ENCODE results near the gene CD3E. TPM values are rescaled to one million over a fixed set of nuclear protein-coding genes. Genes with fewer than 3 reads are reported as not detected.

The CD3E gene
- total RNA-seq, 1 donor from 2014 or later: 6.9 TPM

GRCh38 chr11:118290923-118291322 is 13.6 kb upstream of the CD3E start:
- H3K27me3 ChIP-seq: no peaks in the 10 kb centered on the region
- H3K4me1 ChIP-seq: peaks cover 20% of the 10 kb centered on the region
- DNase-seq (ENCODE audit: extremely low spot score in 2 of 2): no peak
- intact Hi-C loops (cut with DNase I): no loop called here
- TF ChIP-seq, protein P1, sequence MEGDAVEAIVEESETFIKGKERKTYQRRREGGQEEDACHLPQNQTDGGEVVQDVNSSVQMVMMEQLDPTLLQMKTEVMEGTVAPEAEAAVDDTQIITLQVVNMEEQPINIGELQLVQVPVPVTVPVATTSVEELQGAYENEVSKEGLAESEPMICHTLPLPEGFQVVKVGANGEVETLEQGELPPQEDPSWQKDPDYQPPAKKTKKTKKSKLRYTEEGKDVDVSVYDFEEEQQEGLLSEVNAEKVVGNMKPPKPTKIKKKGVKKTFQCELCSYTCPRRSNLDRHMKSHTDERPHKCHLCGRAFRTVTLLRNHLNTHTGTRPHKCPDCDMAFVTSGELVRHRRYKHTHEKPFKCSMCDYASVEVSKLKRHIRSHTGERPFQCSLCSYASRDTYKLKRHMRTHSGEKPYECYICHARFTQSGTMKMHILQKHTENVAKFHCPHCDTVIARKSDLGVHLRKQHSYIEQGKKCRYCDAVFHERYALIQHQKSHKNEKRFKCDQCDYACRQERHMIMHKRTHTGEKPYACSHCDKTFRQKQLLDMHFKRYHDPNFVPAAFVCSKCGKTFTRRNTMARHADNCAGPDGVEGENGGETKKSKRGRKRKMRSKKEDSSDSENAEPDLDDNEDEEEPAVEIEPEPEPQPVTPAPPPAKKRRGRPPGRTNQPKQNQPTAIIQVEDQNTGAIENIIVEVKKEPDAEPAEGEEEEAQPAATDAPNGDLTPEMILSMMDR (IDR thresholded peaks at IDR 0.05): peak in 1 of 3 experiments; percentile 31
- TF ChIP-seq POLR2A (IDR thresholded peaks at IDR 0.05) (no peak), POLR2AphosphoS5 (IDR thresholded peaks at IDR 0.05; ENCODE audit: insufficient read depth in 1 of 2, low read depth in 1 of 2) (no peak)
- H3K4me3 ChIP-seq: no peak overlapping the region
- H3K36me3 ChIP-seq: no peaks in the 10 kb centered on the region
- H3K9me3 ChIP-seq: no peaks in the 10 kb centered on the region
- H3K27ac ChIP-seq: no peak overlapping the region

DNA sequence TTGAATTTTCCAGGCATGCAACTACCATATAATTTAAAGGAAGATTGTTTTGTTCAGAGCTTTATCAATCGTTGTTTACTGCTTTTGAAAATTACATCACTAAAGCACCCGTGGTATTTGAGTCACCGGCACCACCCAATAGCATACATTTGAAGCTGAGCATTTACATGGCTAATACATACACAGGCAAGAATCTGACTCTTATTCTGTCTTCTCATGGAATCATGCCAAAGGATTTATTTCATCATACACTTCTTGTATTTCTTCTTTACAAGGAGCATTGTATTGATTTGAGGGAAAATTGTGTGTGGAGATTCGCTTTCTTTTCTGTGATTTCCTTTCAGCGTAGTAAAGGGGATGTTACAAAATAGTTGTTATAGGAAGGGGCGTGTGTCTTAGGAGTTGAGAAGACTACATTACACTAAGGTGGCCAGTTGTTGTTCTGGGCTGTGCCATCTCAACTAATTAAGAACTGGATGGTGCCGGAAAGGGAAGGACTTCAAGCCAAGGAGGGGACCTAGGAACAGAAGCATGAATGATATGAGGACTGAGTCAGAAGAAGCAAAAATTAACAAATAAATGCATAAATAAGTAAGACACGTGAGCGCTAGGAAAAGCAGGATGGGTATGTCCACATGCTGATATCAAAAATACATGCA is 12.9 kb upstream of the CD3E start:
- intact Hi-C loops (cut with DNase I): no loop called here

DNA sequence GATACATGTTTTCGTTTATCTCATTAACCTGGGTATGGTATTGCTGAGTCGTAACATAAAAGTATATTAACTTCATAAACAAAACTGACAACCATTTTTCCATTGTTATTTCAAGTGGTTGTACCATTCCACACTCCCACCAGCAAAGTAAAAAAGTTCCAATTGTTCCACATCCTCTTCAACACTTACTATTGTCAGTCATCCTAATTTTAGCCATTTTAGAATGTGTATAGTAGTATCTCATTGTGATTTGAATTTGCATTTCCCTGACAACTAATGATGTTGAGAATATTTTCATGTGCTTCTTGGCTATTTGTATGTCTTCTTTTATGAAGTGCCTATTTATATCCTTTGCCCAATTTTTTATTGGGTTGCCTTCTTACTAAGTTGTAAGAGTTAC is 10.5 kb upstream of the CD3E start:
- Histone ChIP-seq H3K9me3 (no peaks in the 10 kb centered on the region), H3K27ac (no peak overlapping the region), H3K36me3 (no peaks in the 10 kb centered on the region), H3K4me1 (peaks cover 6% of the 10 kb centered on the region), H3K4me3 (no peak overlapping the region), H3K27me3 (no peaks in the 10 kb centered on the region)
- intact Hi-C loops (cut with DNase I): no loop called here
- no peak for DNase-seq (ENCODE audit: extremely low spot score in 2 of 2)
- TF ChIP-seq POLR2AphosphoS5 (IDR thresholded peaks at IDR 0.05; ENCODE audit: insufficient read depth in 1 of 2, low read depth in 1 of 2) (no peak), POLR2A (IDR thresholded peaks at IDR 0.05) (no peak)
- TF ChIP-seq, protein P1 (IDR thresholded peaks at IDR 0.05): no peak

More for the DNA sequence above, 12.9 kb upstream of the CD3E start:
- H3K27ac ChIP-seq: no peak overlapping the region
- no peaks in the 10 kb centered on the region for H3K36me3 ChIP-seq
- H3K4me1 ChIP-seq: peaks cover 18% of the 10 kb centered on the region
- no peaks in the 10 kb centered on the region for H3K27me3 ChIP-seq
- TF ChIP-seq POLR2AphosphoS5 (IDR thresholded peaks at IDR 0.05; ENCODE audit: insufficient read depth in 1 of 2, low read depth in 1 of 2): no peak
- TF ChIP-seq POLR2A (IDR thresholded peaks at IDR 0.05): no peak
- TF ChIP-seq, protein P1 (IDR thresholded peaks at IDR 0.05): no peak
- no peaks in the 10 kb centered on the region for H3K9me3 ChIP-seq
- H3K4me3 ChIP-seq: no peak overlapping the region
- no peak for DNase-seq (ENCODE audit: extremely low spot score in 2 of 2)

GRCh38 chr11:118295199-118295598 is 9.3 kb upstream of the CD3E start:
- H3K27me3 ChIP-seq: no peaks in the 10 kb centered on the region
- no peaks in the 10 kb centered on the region for H3K9me3 ChIP-seq
- no peak overlapping the region for H3K4me3 ChIP-seq
- TF ChIP-seq POLR2A (IDR thresholded peaks at IDR 0.05) (no peak), POLR2AphosphoS5 (IDR thresholded peaks at IDR 0.05; ENCODE audit: insufficient read depth in 1 of 2, low read depth in 1 of 2) (no peak)
- TF ChIP-seq, protein P1 (IDR thresholded peaks at IDR 0.05): no peak
- DNase-seq (ENCODE audit: extremely low spot score in 2 of 2): no peak
- peaks cover 6% of the 10 kb centered on the region for H3K4me1 ChIP-seq
- no peaks in the 10 kb centered on the region for H3K36me3 ChIP-seq
- H3K27ac ChIP-seq: no peak overlapping the region
- intact Hi-C loops (cut with DNase I): no loop called here

DNA sequence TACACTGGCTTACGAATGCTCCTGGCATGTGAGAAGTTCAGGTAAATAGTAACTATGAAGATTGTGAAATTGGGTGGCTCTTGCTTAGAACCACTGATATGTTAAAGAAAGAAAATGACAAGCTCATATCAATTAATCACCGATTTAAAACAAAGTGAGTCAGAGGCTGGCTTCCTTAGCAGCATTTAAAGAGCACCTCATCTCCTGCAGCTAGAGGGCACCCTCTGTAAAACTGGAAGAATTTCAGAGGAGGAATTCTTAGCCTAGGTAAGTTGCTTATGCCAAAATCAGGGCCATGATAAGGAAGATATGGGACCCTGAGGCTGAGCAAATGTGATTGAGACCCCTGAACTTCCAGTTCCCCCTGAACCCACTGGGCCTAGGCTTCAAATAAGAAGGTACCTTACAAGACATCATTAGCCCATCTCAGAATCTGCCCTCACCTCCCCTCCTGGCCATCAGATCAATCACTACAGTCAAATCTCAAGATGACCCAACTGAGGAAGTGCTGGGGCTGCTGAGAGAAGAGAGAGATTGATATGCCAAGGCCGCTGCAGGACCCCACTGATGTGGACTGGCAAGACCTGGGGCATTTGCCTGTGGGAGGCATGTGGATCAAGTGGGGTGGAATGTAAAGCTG is 8.6 kb upstream of the CD3E start:
- DNase-seq (ENCODE audit: extremely low spot score in 2 of 2): no peak
- Histone ChIP-seq H3K27ac (no peak overlapping the region), H3K36me3 (no peaks in the 10 kb centered on the region), H3K9me3 (no peaks in the 10 kb centered on the region), H3K4me1 (peaks cover 4% of the 10 kb centered on the region), H3K4me3 (no peak overlapping the region), H3K27me3 (no peaks in the 10 kb centered on the region)
- intact Hi-C loops (cut with DNase I): no loop called here
- peak in 1 of 2 donors; percentile 37 for TF ChIP-seq POLR2AphosphoS5 (IDR thresholded peaks at IDR 0.05; ENCODE audit: insufficient read depth in 1 of 2, low read depth in 1 of 2)
- no peak for TF ChIP-seq POLR2A (IDR thresholded peaks at IDR 0.05)
- TF ChIP-seq, protein P1 (IDR thresholded peaks at IDR 0.05): peak in 1 of 3 experiments; percentile 31
